Naive thymus-derived CD8-positive, alpha-beta T cell (primary cell): ENCODE results near the gene SOD3. TPM values are rescaled to one million over a fixed set of nuclear protein-coding genes. Genes with fewer than 3 reads are reported as not detected.

Experiments used
- ATAC-seq, 2 donors: fragments of 150-1000 bp; cut with Tn5 transposase in 1 of 2; sonication (Bioruptor Pico), chemical (Tn5 transposase) in 1 of 2; 1 replicate in 1 of 2; 2 replicates in 1 of 2; pipeline ENCODE4 v1.10.0; 2021; ENCODE audit warnings: mild to moderate bottlenecking in 2 of 2, moderate library complexity in 2 of 2
- POLR2A ChIA-PET: fragments of 350-600 bp; sonication (Branson Sonifier 250); formaldehyde crosslinking; loops from one replicate; lab custom pipeline; 2021; ENCODE audit warnings: antibody characterized with exemption; lab: Charles Lee
- DNase-seq, 10 donors: peaks; one replicate each; pipeline versions ENCODE4 v3.0.0 to v3.0.0-alpha.2; 2020 to 2022
- H3K27ac Mint-ChIP-seq, 10 donors: one replicate each; pipeline ENCODE4 v1.8.0; 2020 to 2022; ENCODE audit warnings: mild to moderate bottlenecking in 10 of 10, mixed read lengths in 10 of 10, moderate library complexity in 4 of 10, inconsistent platforms in 1 of 10
- H3K27me3 Mint-ChIP-seq, 5 donors: one replicate each; pipeline ENCODE4 v1.8.0; 2021 to 2022; ENCODE audit warnings: mixed read lengths in 5 of 5
- H3K36me3 Mint-ChIP-seq, 3 donors: one replicate each; pipeline ENCODE4 v1.8.0; 2020 to 2022; ENCODE audit warnings: mixed read lengths in 3 of 3, mild to moderate bottlenecking in 2 of 3, inconsistent platforms in 1 of 3
- H3K4me1 Mint-ChIP-seq, 4 donors: one replicate each; pipeline ENCODE4 v1.8.0; 2021 to 2022; ENCODE audit warnings: mixed read lengths in 4 of 4
- H3K4me3 Mint-ChIP-seq, 10 donors: one replicate each; pipeline ENCODE4 v1.8.0; 2020 to 2022; ENCODE audit warnings: mild to moderate bottlenecking in 10 of 10, mixed read lengths in 10 of 10, moderate library complexity in 6 of 10, inconsistent platforms in 1 of 10
- H3K9me3 Mint-ChIP-seq, 9 donors: one replicate each; pipeline ENCODE4 v1.8.0; 2020 to 2022; ENCODE audit warnings: mixed read lengths in 9 of 9, mild to moderate bottlenecking in 3 of 9, inconsistent platforms in 1 of 9, moderate library complexity in 1 of 9
- polyA plus RNA-seq, 3 donors: library from polyadenylated mRNA; unstranded; fragments of 300-500 nt; fragmentation: Illumina TruSeq; gene quantifications; one replicate each; pipeline ENCODE4 v1.2.3, GENCODE V29; 2021
- total RNA-seq, 8 experiments: library from RNA in 2 of 8; stranded (reverse) in 2 of 8; gene quantifications; one replicate each; pipeline ENCODE4 v1.2.3 and lab custom pipeline; 2021 to 2026

Gene SOD3
- total and polyA plus RNA-seq, 5 experiments from 2014 or later = not detected

GRCh38 chr4:24768006-24768405 lies 27.4 kb upstream of the SOD3 start:
- ATAC-seq (no peak), DNase-seq (no peak)
- H3K36me3 Mint-ChIP-seq = no peaks in the 10 kb centered on the region
- no peak overlapping the region for H3K4me3 Mint-ChIP-seq
- peaks cover 0 to 3% (median 0%) of the 10 kb centered on the region in 9 donors for H3K9me3 Mint-ChIP-seq
- no peak overlapping the region for H3K27ac Mint-ChIP-seq
- H3K27me3 Mint-ChIP-seq = peaks cover 0 to 2% (median 0%) of the 10 kb centered on the region in 5 donors
- POLR2A ChIA-PET = no interaction called here
- no peaks in the 10 kb centered on the region for H3K4me1 Mint-ChIP-seq

- ATAC-seq (no peak), DNase-seq (no peak)
- Mint-ChIP-seq H3K9me3 (peaks cover 0 to 3% (median 0%) of the 10 kb centered on the region in 9 donors), H3K27ac (no peak overlapping the region), H3K36me3 (no peaks in the 10 kb centered on the region), H3K4me3 (no peak overlapping the region), H3K27me3 (peaks cover 0 to 2% (median 0%) of the 10 kb centered on the region in 5 donors), H3K4me1 (no peaks in the 10 kb centered on the region)
- POLR2A ChIA-PET = no interaction called here
Observed at GRCh38 chr4:24768604-24769003, 26.8 kb upstream of the SOD3 start.

- Mint-ChIP-seq H3K27ac (no peak overlapping the region), H3K36me3 (no peaks in the 10 kb centered on the region), H3K9me3 (peaks cover 0 to 3% (median 0%) of the 10 kb centered on the region in 9 donors), H3K4me3 (no peak overlapping the region), H3K4me1 (no peaks in the 10 kb centered on the region), H3K27me3 (peaks cover 0 to 2% (median 0%) of the 10 kb centered on the region in 5 donors)
- POLR2A ChIA-PET = no interaction called here
- no peak for DNase-seq
- ATAC-seq = no peak
Observed at GRCh38 chr4:24769571-24769970, 25.8 kb upstream of the SOD3 start.

GRCh38 chr4:24770032-24770584 lies 25.3 kb upstream of the SOD3 start:
- POLR2A ChIA-PET = no interaction called here
- Mint-ChIP-seq H3K36me3 (no peaks in the 10 kb centered on the region), H3K27me3 (peaks cover 0 to 2% (median 0%) of the 10 kb centered on the region in 5 donors), H3K27ac (no peak overlapping the region), H3K4me3 (no peak overlapping the region), H3K9me3 (peaks cover 0 to 3% (median 0%) of the 10 kb centered on the region in 9 donors), H3K4me1 (no peaks in the 10 kb centered on the region)
- ATAC-seq (no peak), DNase-seq (no peak)

DNA sequence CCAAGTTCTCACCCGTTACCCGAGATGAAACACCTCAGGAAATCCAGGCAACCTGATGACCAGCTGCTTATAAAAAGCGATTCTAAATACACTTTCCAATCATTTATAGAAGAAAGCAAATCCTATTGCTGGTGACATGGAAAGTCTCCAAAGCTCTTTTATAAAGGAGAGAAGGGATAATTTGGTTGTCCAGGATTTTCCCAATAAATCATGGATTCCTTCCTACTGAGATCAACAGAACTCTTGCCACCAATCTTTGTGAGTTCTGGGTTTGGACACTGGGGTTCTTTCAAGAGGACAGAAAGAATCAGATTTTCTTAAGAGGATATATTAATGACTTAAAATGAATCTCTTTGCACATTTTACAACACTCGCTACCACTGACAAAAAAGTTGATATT lies 24.7 kb upstream of the SOD3 start:
- H3K9me3 Mint-ChIP-seq = peaks cover 0 to 3% (median 0%) of the 10 kb centered on the region in 9 donors
- H3K27ac Mint-ChIP-seq = no peak overlapping the region
- H3K36me3 Mint-ChIP-seq = no peaks in the 10 kb centered on the region
- DNase-seq (no peak), ATAC-seq (no peak)
- H3K4me1 Mint-ChIP-seq = no peaks in the 10 kb centered on the region
- POLR2A ChIA-PET = no interaction called here
- H3K27me3 Mint-ChIP-seq = peaks cover 0 to 5% (median 2%) of the 10 kb centered on the region in 5 donors
- no peak overlapping the region for H3K4me3 Mint-ChIP-seq

DNA sequence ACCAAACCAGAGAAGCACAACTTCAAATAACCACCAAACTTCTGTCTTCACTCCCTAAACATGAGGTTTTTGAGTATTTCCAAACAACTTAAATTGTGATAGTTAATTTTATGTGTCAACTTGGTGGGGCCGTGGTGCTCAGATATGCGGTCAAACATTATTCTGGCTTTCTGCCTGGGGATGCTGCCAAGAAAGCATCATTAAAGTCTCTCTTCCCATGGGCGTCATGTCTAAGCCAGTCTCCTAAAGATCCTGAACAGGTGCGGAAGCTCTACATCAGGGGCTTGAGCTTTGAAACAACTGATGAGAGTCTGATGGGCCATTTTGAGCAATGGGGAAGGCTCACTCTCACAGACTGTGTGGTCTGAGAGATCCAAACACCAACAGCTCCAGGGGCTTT lies 24.1 kb upstream of the SOD3 start:
- Mint-ChIP-seq H3K4me1 (no peaks in the 10 kb centered on the region), H3K4me3 (no peak overlapping the region), H3K27me3 (peaks cover 0 to 10% (median 4%) of the 10 kb centered on the region in 5 donors), H3K36me3 (no peaks in the 10 kb centered on the region), H3K9me3 (peaks cover 0 to 2% (median 0%) of the 10 kb centered on the region in 9 donors), H3K27ac (no peak overlapping the region)
- no peak for ATAC-seq
- no peak for DNase-seq
- POLR2A ChIA-PET = no interaction called here

- ATAC-seq (no peak), DNase-seq (no peak)
- H3K36me3 Mint-ChIP-seq = no peaks in the 10 kb centered on the region
- peaks cover 0 to 2% (median 0%) of the 10 kb centered on the region in 9 donors for H3K9me3 Mint-ChIP-seq
- POLR2A ChIA-PET = no interaction called here
- H3K27me3 Mint-ChIP-seq = peaks cover 0 to 11% (median 2%) of the 10 kb centered on the region in 5 donors
- H3K4me1 Mint-ChIP-seq = no peaks in the 10 kb centered on the region
- no peak overlapping the region for H3K4me3 Mint-ChIP-seq
- H3K27ac Mint-ChIP-seq = no peak overlapping the region
Observed at GRCh38 chr4:24772061-24772705, 23.2 kb upstream of the SOD3 start.

GRCh38 chr4:24772952-24773351 lies 22.4 kb upstream of the SOD3 start:
- no peak for ATAC-seq

GRCh38 chr4:24774452-24774851 lies 20.9 kb upstream of the SOD3 start:
- POLR2A ChIA-PET = no interaction called here
- no peak overlapping the region for H3K27ac Mint-ChIP-seq
- H3K36me3 Mint-ChIP-seq = no peaks in the 10 kb centered on the region
- peaks cover 0 to 27% (median 2%) of the 10 kb centered on the region in 5 donors for H3K27me3 Mint-ChIP-seq
- no peak overlapping the region for H3K4me3 Mint-ChIP-seq
- no peaks in the 10 kb centered on the region for H3K4me1 Mint-ChIP-seq
- ATAC-seq (no peak), DNase-seq (no peak)
- H3K9me3 Mint-ChIP-seq = peaks cover 0 to 2% (median 0%) of the 10 kb centered on the region in 9 donors

More at GRCh38 chr4:24772952-24773351, 22.4 kb upstream of the SOD3 start:
- no peak for DNase-seq
- H3K4me3 Mint-ChIP-seq = no peak overlapping the region
- H3K27ac Mint-ChIP-seq = no peak overlapping the region
- POLR2A ChIA-PET = no interaction called here
- H3K36me3 Mint-ChIP-seq = no peaks in the 10 kb centered on the region
- no peaks in the 10 kb centered on the region for H3K4me1 Mint-ChIP-seq
- peaks cover 0 to 2% (median 0%) of the 10 kb centered on the region in 9 donors for H3K9me3 Mint-ChIP-seq
- H3K27me3 Mint-ChIP-seq = peaks cover 0 to 18% (median 2%) of the 10 kb centered on the region in 5 donors

DNA sequence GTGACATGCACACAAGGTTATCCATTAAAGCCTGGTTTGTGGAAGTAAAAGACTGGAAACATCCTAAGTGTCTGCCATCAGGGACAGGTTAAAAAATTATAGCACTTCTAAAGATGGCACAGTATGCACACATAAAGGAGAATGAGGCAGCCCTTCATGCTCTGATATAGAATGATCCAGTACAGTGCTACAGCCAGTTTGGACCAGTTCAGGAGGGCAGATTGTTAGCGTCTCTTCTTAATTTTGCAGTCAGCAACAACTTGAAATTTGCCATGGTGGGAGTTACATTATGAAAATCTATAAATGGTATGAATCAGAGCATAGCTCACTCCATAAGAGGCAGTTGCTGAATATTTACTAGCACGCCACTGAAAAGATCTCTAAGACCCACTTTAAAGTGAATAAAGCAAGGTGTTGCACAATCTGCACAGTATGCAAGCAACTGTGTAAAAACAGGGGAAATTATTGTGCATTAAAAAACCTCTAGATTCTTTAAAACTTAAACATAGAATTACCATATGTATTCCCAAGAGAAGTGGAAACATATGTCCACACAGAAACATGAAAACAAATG lies 20.3 kb upstream of the SOD3 start:
- no peak for ATAC-seq
- H3K36me3 Mint-ChIP-seq = no peaks in the 10 kb centered on the region
- no peak overlapping the region for H3K27ac Mint-ChIP-seq
- H3K9me3 Mint-ChIP-seq = peaks cover 0 to 2% (median 0%) of the 10 kb centered on the region in 9 donors
- H3K27me3 Mint-ChIP-seq = peaks cover 0 to 27% (median 2%) of the 10 kb centered on the region in 5 donors
- POLR2A ChIA-PET = no interaction called here
- DNase-seq = no peak
- no peak overlapping the region for H3K4me3 Mint-ChIP-seq
- H3K4me1 Mint-ChIP-seq = no peaks in the 10 kb centered on the region

- DNase-seq = no peak
- ATAC-seq = no peak
- Mint-ChIP-seq H3K36me3 (no peaks in the 10 kb centered on the region), H3K4me1 (no peaks in the 10 kb centered on the region), H3K9me3 (peaks cover 0 to 2% (median 0%) of the 10 kb centered on the region in 9 donors), H3K27me3 (peaks cover 0 to 27% (median 2%) of the 10 kb centered on the region in 5 donors), H3K4me3 (no peak overlapping the region), H3K27ac (no peak overlapping the region)
- POLR2A ChIA-PET = no interaction called here
Observed at GRCh38 chr4:24775750-24776149, 19.6 kb upstream of the SOD3 start.

GRCh38 chr4:24777536-24778463 lies 17.6 kb upstream of the SOD3 start:
- Mint-ChIP-seq H3K9me3 (no peaks in the 10 kb centered on the region), H3K4me1 (no peaks in the 10 kb centered on the region), H3K27me3 (peaks cover 0 to 27% (median 2%) of the 10 kb centered on the region in 5 donors), H3K4me3 (no peak overlapping the region), H3K36me3 (no peaks in the 10 kb centered on the region), H3K27ac (no peak overlapping the region)
- ATAC-seq = no peak
- DNase-seq = no peak
- POLR2A ChIA-PET = no interaction called here
